ENCODE results near the gene KRT83.

DNA sequence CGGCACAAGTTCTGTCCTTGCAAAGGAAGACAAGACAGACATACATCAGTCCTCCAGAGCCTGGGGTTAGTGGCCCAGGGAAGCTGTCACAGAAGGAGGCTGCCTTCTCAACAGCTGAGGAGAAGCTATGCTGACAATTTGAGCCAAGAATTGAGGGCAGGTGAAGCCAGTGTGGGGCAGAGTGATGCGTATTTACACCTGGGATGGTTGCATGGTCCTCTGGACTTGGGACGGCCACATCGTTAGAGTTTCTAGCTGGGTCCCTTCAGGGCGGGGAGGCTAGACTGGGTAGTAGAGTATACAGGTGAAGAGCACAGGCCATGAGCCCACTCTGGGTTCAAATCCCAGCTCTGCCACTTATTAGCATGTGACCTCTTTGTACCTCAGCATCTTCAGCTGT, 29.6 kb upstream of the KRT83 start:
- no peak for TF ChIP-seq POLR2AphosphoS5 (IDR thresholded peaks at IDR 0.05; ENCODE audit: borderline replicate concordance, low read depth, low read length)
- TF ChIP-seq EZH2 (IDR thresholded peaks at IDR 0.05): no peak
- no peak for TF ChIP-seq FOXP2 (optimal IDR thresholded peaks at IDR 0.05; ENCODE audit: control extremely low read depth, extremely low read length, insufficient read depth)
